ENCODE results near the gene BBLN.

BBLN gene

DNA sequence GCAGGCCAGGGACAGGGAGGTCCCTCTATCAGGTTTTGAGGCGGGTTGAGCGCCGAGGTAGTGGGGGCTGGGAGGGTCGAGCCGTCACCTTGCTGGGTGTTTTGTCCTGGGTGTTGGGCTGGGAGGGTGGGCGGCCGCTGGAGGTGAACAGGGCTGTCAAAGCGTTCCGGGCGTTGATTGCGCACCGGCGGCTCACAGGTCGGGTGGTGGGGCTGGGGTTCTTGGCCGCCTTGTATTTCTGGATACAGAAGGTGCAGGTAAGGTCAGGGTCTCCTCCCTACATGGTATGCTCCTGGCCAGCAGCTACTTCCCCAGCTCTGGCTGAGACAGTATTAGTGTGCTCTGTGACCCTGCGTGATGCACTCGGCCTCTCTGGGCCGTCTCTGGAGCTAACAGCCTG is 6.1 kb downstream of the BBLN start:
- no peak for ATAC-seq

DNA sequence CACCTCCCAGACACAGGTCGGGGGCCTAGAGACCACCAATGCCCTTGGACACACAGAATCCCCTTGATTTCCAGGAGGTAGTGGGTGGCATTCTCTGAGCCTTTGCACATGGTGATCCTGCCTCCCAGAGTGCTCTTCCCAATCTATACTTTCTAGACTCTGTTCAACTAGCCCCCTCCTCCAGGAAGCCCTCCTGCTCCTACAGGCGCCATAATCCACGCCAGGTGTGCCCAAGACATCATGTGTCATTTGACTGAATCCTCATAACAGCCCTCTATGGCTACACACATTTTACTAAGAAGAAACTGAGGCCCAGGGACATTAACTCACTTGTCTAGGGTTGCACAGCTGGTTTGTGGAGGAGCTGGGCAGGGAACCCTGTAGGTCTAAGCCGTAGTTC is 7.1 kb downstream of the BBLN start:
- TF ChIP-seq CSDC2 (CRISPR knock-in tag; IDR thresholded peaks at IDR 0.05): no peak
- TF ChIP-seq TSHZ2 (CRISPR knock-in tag; IDR thresholded peaks at IDR 0.05): no peak
- ATAC-seq: no peak

More for the DNA sequence above, 6.1 kb downstream of the BBLN start:
- no peak for TF ChIP-seq TOX (CRISPR knock-in tag; IDR thresholded peaks at IDR 0.05; ENCODE audit: borderline replicate concordance)
- TF ChIP-seq TSHZ2 (CRISPR knock-in tag; IDR thresholded peaks at IDR 0.05): no peak
- TF ChIP-seq CREB5 (CRISPR knock-in tag; IDR thresholded peaks at IDR 0.05; ENCODE audit: low read depth): no peak
- TF ChIP-seq ZNF70 (CRISPR knock-in tag; IDR thresholded peaks at IDR 0.05): no peak
- no peak for TF ChIP-seq ZFP30 (CRISPR knock-in tag; IDR thresholded peaks at IDR 0.05)
- TF ChIP-seq, protein P1, sequence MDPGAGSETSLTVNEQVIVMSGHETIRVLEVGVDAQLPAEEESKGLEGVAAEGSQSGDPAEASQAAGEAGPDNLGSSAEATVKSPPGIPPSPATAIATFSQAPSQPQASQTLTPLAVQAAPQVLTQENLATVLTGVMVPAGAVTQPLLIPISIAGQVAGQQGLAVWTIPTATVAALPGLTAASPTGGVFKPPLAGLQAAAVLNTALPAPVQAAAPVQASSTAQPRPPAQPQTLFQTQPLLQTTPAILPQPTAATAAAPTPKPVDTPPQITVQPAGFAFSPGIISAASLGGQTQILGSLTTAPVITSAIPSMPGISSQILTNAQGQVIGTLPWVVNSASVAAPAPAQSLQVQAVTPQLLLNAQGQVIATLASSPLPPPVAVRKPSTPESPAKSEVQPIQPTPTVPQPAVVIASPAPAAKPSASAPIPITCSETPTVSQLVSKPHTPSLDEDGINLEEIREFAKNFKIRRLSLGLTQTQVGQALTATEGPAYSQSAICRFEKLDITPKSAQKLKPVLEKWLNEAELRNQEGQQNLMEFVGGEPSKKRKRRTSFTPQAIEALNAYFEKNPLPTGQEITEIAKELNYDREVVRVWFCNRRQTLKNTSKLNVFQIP (CRISPR knock-in tag; IDR thresholded peaks at IDR 0.05; ENCODE audit: borderline replicate concordance, low read depth): no peak
- TF ChIP-seq ZC3H10 (CRISPR knock-in tag; IDR thresholded peaks at IDR 0.05): no peak
- no peak for TF ChIP-seq CSRNP3 (CRISPR knock-in tag; IDR thresholded peaks at IDR 0.05)
- no peak for TF ChIP-seq CSDC2 (CRISPR knock-in tag; IDR thresholded peaks at IDR 0.05)
- no peak for TF ChIP-seq BACH2 (CRISPR knock-in tag; IDR thresholded peaks at IDR 0.05; ENCODE audit: borderline replicate concordance)
- no peak for TF ChIP-seq ESRRG (CRISPR knock-in tag; IDR thresholded peaks at IDR 0.05)

GRCh38 chr9:128168731-128169308 is 8.8 kb downstream of the BBLN start:
- peak; percentile 69 for ATAC-seq
- no peak for TF ChIP-seq CREB5 (CRISPR knock-in tag; IDR thresholded peaks at IDR 0.05; ENCODE audit: low read depth)
- TF ChIP-seq ESRRG (CRISPR knock-in tag; IDR thresholded peaks at IDR 0.05): no peak
- no peak for TF ChIP-seq ZNF8 (CRISPR knock-in tag; IDR thresholded peaks at IDR 0.05)
- no peak for TF ChIP-seq BACH2 (CRISPR knock-in tag; IDR thresholded peaks at IDR 0.05; ENCODE audit: borderline replicate concordance)
- no peak for TF ChIP-seq PATZ1 (CRISPR knock-in tag; IDR thresholded peaks at IDR 0.05; ENCODE audit: borderline replicate concordance)
- no peak for TF ChIP-seq TSHZ2 (CRISPR knock-in tag; IDR thresholded peaks at IDR 0.05)
- TF ChIP-seq ZFP30 (CRISPR knock-in tag; IDR thresholded peaks at IDR 0.05): no peak
- TF ChIP-seq ZNF70 (CRISPR knock-in tag; IDR thresholded peaks at IDR 0.05): no peak
- TF ChIP-seq CSRNP3 (CRISPR knock-in tag; IDR thresholded peaks at IDR 0.05): no peak

Measured in SK-N-SH treated with all-trans-retinoic acid at 6 μM for 48 hours (cell line).